ENCODE results near the gene CFAP221.

Gene CFAP221

GRCh38 chr2:119536211-119536610 is 8.0 kb upstream of the CFAP221 start:
- DNase-seq (ENCODE audit: low read depth in 2 of 3, low spot score in 2 of 3): no peak

- no peak for DNase-seq (ENCODE audit: low read depth in 2 of 3, low spot score in 2 of 3)
These were observed 7.5 kb upstream of the CFAP221 start for GRCh38 chr2:119536707-119537106.

DNA sequence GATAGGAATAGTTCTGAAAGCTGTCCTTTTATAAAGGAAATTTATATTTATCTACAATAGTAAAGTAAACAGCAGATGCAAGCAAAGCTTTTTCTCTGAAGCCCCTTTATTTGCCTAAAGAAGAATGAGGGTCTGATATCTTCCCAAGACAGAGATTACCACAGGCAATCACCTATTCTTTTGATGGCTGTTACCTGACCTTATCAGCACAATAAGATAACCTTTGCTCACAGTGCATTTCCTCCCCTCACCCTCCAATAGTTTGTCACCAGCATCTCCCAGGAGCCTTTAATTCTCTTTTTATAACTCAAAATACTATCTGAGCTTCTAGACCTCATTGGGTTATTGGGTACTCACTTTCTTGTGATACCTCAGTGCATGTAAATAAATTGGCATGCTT is 6.5 kb upstream of the CFAP221 start:
- DNase-seq (ENCODE audit: low read depth in 2 of 3, low spot score in 2 of 3): no peak

- DNase-seq (ENCODE audit: low read depth in 2 of 3, low spot score in 2 of 3): no peak
These were observed 2.8 kb upstream of the CFAP221 start for GRCh38 chr2:119541476-119541875.

- no peak for DNase-seq (ENCODE audit: low read depth in 2 of 3, low spot score in 2 of 3)
These were observed 758 bp downstream of the CFAP221 start for GRCh38 chr2:119544939-119545475.

GRCh38 chr2:119545754-119546446 is 1.7 kb downstream of the CFAP221 start:
- DNase-seq (ENCODE audit: low read depth in 2 of 3, low spot score in 2 of 3): no peak

GRCh38 chr2:119546447-119546767 is 2.2 kb downstream of the CFAP221 start:
- no peak for DNase-seq (ENCODE audit: low read depth in 2 of 3, low spot score in 2 of 3)

GRCh38 chr2:119548516-119549120 is 4.4 kb downstream of the CFAP221 start:
- DNase-seq (ENCODE audit: low read depth in 2 of 3, low spot score in 2 of 3): no peak

GRCh38 chr2:119549241-119549640 is 5.0 kb downstream of the CFAP221 start:
- DNase-seq (ENCODE audit: low read depth in 2 of 3, low spot score in 2 of 3): no peak

- DNase-seq (ENCODE audit: low read depth in 2 of 3, low spot score in 2 of 3): no peak
These were observed 6.1 kb downstream of the CFAP221 start for GRCh38 chr2:119550346-119550745.

GRCh38 chr2:119550856-119551255 is 6.6 kb downstream of the CFAP221 start:
- DNase-seq (ENCODE audit: low read depth in 2 of 3, low spot score in 2 of 3): no peak

DNA sequence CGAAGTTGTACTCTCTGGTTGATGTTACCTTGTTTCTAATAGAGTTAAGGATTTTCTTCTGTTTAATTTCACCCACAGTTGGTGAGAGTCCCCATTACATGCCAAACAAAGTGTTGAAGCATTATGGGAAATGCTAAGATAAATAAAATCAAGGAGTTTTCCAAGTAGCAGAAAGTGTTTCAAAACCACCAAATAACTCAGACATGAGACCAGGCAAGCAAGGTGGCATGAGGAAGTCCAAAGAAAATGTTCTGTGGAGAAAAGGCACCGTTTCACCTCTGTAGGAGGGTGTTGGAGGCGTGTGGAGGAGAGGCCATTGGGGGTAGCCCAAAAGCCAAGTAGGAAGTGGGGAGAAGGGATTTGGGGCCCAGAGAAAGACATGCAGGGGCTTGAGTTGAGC is 8.7 kb downstream of the CFAP221 start:
- no peak for DNase-seq (ENCODE audit: low read depth in 2 of 3, low spot score in 2 of 3)

GRCh38 chr2:119553687-119554344 is 9.6 kb downstream of the CFAP221 start:
- no peak for DNase-seq (ENCODE audit: low read depth in 2 of 3, low spot score in 2 of 3)

GRCh38 chr2:119565481-119565880 is 21.2 kb downstream of the CFAP221 start:
- DNase-seq (ENCODE audit: low read depth in 2 of 3, low spot score in 2 of 3): no peak

DNA sequence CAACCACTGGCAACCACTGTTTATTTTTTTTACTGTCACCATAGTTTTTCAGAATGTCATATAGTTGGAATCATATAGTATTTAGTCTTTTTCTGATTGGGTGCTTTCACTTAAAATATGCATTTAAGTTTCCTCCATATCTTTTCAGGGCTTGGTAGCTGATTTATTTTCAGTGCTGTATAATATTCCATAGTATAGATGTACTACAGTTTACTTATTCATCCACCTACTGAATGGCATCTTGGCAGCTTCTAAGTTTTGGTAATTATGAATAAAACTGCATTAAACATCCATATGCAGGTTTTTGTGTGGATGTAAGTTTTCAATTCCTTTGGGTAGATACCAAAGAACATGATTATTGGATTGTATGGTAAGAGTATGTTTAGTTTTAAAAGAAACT is 23.0 kb downstream of the CFAP221 start:
- DNase-seq (ENCODE audit: low read depth in 2 of 3, low spot score in 2 of 3): no peak

GRCh38 chr2:119574108-119574815 is 30.0 kb downstream of the CFAP221 start:
- DNase-seq (ENCODE audit: low read depth in 2 of 3, low spot score in 2 of 3): no peak

GRCh38 chr2:119574864-119575263 is 30.6 kb downstream of the CFAP221 start:
- DNase-seq (ENCODE audit: low read depth in 2 of 3, low spot score in 2 of 3): no peak

GRCh38 chr2:119575439-119575838 is 31.2 kb downstream of the CFAP221 start:
- DNase-seq (ENCODE audit: low read depth in 2 of 3, low spot score in 2 of 3): no peak

GRCh38 chr2:119579424-119580295 is 35.4 kb downstream of the CFAP221 start:
- DNase-seq (ENCODE audit: low read depth in 2 of 3, low spot score in 2 of 3): no peak

DNA sequence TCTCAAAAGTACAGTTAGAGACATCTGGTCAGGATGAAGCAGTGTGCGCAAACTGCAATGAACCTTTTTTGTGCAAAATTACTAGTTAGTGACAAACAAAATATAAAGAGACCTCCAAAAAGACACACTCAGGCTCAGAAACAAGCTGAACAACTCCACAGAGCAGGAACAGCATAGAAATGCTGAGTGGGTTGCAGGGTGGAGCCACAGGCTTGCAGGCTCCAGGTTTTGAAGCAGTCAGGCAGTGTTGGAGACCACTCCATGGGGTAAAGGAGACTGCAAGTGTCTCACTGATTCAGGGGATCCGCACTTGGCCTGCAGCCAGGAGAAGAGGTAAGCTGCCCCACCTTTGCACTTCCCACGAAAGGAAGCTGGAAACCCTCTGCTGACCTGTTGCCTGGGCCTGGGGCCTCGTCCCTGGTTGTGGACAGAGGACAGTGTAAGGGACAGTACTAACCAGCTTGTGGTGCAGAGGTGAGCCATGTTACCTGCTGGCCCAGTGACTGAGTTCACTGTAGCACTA is 36.4 kb downstream of the CFAP221 start:
- no peak for DNase-seq (ENCODE audit: low read depth in 2 of 3, low spot score in 2 of 3)

DNA sequence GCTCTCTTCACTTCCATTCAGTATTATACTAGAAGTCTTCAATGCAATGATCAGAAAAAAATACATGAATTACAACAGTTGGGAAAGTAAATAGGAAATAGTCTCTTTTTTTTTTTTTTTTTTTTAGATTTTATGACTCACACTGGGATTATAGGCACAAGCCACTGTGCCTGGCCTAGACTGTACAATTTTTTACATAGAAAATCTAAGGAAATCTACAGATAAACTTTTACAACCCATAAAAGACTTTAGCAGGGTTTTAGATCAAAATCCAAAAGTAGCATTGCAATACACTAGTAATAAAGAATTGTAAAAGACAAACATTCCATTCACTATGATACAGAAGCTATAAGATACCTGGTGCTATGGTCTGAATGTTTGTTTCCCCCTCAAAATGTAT is 39.0 kb downstream of the CFAP221 start:
- no peak for DNase-seq (ENCODE audit: low read depth in 2 of 3, low spot score in 2 of 3)
